Measurements from ENCODE around the gene MRAP2. TPM values are rescaled to one million over a fixed set of nuclear protein-coding genes. Genes with fewer than 3 reads are reported as not detected.
"Not testable (repeated sequence)": the region's sequence is repeated elsewhere in the genome, so short reads cannot be mapped to it uniquely, and the experiment has no call there.

The MRAP2 gene
- total RNA-seq, 1 donor from 2014 or later: 0.13 TPM

DNA sequence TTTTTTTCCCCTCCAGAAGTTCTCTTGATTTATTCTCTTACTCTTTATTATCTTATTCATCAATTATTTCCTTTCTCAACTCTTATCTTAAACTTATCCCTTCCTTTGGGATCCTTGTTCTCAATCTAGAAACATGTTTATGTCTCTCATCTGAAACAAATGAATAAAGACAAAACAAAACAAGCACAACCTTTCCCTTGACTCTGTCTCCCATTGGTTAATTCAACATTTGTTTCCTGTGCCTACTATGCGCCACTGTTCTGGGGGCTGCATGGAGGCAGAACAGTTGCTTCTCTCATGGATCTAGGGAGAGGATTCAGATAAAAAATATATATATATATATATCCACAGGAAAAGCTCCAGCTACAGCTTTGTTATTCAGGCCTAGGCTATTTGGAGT lies 5.2 kb upstream of the MRAP2 start:
- no peak for DNase-seq (ENCODE audit: low spot score)
- ATAC-seq: no peak

GRCh38 chr6:84032000-84032399 lies 1.6 kb upstream of the MRAP2 start:
- not testable (repeated sequence) for DNase-seq (ENCODE audit: low spot score); ATAC-seq

DNA sequence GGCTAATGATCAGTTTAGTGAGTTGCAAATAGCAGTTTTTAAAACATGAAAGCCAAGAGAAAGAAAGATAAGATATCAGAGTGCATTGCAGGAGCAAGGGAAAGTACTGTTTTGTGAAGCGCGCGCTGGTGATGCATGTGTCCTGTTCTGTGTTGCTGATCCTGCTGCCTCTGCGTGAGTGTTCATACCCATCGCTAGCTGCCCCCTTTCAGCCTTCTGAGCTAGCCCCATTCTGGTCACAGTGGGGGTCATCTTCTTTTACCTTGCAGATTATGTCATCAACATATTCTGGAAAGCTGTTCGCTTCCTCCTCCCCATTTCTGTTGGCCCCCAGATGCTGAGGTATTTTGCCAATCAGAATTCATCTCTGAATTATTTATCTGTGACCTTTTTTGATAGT lies 1.9 kb downstream of the MRAP2 start:
- no peak for ATAC-seq

DNA sequence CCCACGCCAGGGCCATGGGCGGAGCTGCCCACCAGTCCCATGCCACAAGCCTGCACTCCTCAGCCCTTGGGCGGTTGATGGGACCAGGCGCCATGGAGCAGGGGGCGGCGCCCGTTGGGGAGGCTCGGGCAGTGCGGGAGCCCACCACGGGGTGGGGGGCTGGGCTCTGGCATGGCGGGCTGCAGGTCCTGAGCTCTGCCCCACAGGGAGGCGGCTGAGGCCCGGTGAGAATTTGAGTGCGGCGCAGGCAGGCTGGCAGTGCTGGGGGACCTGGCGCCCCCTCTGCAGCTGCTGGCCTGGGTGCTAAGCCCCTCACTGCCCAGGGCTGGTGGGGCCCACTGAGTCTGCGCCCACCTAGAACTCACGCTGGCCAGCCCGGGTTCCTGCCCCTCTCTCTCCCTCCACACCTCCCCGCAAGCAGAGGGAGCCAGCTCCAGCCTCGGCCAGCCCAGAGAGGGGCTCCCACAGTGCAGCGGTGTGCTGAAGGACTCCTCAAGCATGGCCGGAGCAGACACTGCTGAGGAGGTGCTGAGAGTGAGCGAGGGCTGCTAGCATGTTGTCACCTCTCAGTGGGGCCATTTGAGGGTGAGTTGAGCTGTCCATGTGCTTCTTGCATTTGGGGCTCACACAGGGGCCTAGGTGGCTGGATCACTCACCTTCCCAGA lies 4.0 kb downstream of the MRAP2 start:
- DNase-seq (ENCODE audit: low spot score) (no peak), ATAC-seq (no peak)

More for the DNA sequence above, 1.9 kb downstream of the MRAP2 start:
- no peak for DNase-seq (ENCODE audit: low spot score)

- DNase-seq (ENCODE audit: low spot score) (no peak), ATAC-seq (no peak)
Observed at GRCh38 chr6:84042603-84043002, 9.0 kb downstream of the MRAP2 start.

DNA sequence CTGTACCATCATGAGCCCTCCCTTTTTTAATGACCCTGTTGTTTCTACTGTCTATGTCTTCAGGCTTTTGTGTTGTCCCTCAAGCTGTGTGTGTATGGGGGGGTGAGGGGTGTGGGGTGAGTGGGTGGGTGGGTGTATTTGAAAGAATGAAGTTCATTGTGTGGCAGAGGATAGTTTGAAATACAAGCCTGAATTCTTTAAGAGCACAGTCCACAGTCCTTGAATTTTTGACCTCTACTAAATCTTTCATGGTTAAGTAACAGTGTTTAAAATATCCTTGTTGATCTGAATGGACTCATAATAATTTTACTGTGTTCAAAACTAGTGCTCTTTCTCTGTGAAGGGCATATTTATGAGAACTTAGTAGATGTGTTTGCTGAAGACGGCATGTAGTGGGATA lies 10.0 kb downstream of the MRAP2 start:
- DNase-seq (ENCODE audit: low spot score) (no peak), ATAC-seq (no peak)

GRCh38 chr6:84046755-84047154 lies 13.2 kb downstream of the MRAP2 start:
- ATAC-seq: no peak

DNA sequence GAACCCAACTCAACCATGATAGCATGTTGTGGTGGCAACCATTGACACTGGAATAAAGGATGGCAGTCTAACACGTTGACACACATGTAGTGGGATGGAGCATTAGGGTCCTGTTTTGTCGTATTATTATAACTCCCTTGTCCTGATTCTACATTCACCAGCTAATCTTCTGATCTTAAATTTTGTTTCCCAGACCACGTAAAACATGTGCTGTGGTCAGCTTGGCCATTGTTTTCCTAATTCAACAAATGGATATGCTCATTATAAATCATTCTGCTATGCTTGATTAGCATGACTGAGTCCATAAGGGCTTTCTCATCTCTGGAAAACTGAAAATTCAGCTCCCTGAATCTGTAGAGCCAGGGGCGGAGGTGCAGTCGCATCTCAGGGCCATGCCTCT lies 15.0 kb downstream of the MRAP2 start:
- ATAC-seq (no peak), DNase-seq (ENCODE audit: low spot score) (no peak)

More at GRCh38 chr6:84046755-84047154, 13.2 kb downstream of the MRAP2 start:
- DNase-seq (ENCODE audit: low spot score): no peak

- DNase-seq (ENCODE audit: low spot score) (no peak), ATAC-seq (no peak)
Observed at GRCh38 chr6:84050408-84050807, 16.8 kb downstream of the MRAP2 start.

DNA sequence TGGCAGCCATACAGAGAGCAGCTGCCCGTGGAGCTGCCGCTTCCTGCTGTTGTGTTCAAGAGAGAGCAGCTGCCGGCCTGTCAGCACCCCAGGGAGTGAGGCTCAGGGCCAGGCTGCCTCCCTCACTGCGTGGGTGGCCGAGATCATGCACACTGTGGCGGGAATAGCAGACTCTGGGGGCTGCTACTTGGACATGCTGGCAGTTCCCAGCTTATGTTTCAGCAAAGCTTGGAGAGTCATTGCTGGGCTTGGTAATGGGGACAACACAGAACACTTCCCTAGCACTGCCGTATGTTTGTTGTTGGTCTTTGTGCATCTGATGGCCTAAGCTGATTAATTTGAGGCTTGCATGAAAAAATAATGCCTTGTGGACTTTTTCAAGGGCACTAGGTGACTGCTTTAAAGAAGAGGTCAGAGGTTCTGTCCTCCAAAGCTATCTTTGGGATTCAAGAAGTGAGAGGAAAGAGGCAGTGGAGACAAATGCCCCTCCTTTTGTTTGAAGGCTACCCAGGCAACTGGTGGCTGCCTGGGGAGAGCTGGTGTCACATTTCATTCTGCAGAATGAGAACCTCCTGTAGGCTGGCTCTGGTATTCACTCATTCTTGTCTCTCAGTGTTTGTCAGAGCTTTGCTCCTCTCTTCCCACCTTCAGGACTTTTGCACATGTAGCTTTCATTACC lies 18.8 kb downstream of the MRAP2 start:
- no peak for ATAC-seq
- no peak for DNase-seq (ENCODE audit: low spot score)

GRCh38 chr6:84052883-84053241 lies 19.3 kb downstream of the MRAP2 start:
- no peak for DNase-seq (ENCODE audit: low spot score)
- ATAC-seq: no peak

- ATAC-seq (no peak), DNase-seq (ENCODE audit: low spot score) (no peak)
Observed at GRCh38 chr6:84055647-84056046, 22.1 kb downstream of the MRAP2 start.

DNA sequence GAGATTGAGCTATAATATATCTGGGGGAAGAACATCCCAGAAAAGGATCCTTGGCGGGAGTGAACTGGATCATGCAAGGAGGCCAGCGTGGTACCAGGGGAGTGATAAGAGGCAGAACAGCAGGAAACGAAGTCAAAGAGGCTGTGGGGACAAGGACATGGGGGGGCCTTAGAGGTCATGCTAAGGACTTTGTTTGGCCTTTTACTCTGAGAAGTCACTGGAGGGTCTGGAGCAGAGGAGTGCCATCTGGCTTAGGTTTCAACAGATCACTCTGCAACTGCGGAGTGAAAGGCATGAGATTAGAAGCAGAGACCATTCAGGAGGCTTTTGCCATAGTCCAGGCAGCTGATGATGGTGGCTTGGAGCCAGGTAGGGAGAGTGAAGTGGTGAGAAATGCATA lies 24.3 kb downstream of the MRAP2 start:
- ATAC-seq (no peak), DNase-seq (ENCODE audit: low spot score) (no peak)

DNA sequence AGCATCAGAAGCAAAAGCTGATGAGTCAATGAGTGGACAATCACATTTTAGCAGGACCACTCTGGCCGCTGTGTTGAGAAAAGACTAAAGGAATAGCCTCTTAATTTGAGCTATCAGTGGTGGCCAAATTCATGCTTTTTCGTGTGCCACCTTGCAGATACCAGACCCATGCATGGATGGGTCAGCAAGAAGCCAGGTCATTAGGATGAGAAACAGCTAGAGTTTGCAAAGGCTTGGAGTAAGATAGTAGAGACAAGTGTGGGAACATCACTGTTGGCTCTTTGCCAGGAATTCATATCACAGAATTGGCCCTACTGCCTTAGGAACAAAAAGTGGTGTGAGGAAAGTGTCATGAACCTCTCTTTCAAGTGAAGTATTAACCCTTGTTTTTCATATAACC lies 25.5 kb downstream of the MRAP2 start:
- ATAC-seq (no peak), DNase-seq (ENCODE audit: low spot score) (no peak)

GRCh38 chr6:84061174-84061573 lies 27.6 kb downstream of the MRAP2 start:
- ATAC-seq (no peak), DNase-seq (ENCODE audit: low spot score) (no peak)

DNA sequence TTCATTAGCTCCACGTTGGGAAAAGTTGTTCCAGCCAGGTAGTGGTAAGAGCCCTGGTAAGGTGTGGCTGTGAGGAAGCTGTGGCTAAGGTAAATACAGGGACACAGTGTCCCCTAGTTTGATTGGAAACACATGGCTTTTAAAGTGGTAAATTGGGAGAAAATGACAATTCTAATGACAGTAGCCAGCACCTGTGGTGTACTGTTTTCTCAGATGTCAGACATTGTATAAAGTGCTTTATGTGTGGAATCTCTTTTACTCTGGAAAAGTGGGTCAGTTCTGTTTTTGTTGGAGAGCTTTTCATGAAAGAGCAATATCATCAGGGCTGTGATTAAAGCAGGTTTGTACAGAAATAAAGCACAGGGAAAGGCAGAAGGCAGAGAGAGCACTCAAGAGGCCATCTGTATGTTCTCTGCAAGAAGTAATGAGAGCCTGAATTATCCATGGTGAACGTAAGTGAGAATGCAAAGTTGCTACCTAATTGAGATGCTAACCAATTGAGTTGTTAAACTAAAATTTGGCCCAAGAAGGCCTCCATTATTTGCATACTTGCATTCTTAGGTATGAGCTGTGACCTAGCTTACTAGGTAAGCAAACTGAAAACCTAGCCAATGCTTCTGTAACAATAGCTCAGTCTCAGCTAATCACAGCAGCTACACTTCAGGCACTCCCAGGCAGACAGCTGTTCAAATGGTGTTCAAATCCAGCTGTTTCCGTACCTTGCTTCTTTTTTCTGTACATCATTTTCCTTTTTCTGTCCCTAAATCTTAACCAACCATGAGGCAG lies 28.2 kb downstream of the MRAP2 start:
- ATAC-seq: no peak

GRCh38 chr6:84062519-84063154 lies 29.1 kb downstream of the MRAP2 start:
- DNase-seq (ENCODE audit: low spot score) (no peak), ATAC-seq (no peak)

More for the DNA sequence above, 28.2 kb downstream of the MRAP2 start:
- DNase-seq (ENCODE audit: low spot score): no peak

DNA sequence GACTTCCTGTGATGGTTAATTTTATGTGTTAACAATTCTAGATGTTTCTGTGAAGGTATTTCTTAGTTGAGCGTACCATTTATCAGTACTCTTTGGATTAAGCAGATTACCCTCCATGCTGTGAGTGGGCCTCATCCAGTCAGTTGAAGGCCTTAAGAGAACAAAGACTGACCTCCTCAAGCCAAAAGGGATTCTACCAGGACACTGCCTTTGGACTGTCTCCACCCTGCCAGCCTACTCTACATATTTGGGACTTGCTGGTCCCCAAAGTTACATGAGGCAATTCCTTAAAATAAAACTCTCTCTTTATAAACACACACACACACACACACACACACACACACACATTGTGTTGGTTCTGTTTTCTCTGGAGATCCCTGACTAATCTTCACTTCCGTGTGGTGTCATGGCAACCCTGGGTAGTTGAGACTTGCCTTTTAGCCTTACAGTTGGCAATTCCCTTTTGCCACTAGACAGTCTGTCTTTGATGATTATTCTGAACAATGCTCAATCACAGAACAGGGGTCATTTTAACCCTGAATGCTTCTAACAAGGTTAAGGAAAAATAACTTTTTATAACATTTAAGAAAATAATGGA lies 32.2 kb downstream of the MRAP2 start:
- DNase-seq (ENCODE audit: low spot score) (no peak), ATAC-seq (no peak)

DNA sequence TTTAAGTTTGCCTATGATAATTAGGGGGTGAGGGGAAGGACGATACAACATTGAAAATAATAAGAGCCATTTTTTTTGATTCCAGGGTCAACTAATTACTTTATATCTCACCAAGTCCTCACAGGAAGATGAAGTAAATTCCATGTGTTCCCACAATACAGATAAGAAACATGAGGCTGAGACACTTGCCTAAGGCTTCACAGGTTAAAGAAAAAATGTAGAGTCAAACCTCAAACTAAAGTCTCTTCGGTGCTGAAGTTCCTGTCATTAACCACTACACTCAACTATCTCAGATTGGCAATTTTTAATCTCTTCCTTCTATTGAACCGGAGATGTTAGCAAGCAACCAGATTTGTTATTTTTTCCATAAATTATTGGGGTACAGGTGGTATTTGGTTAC lies 33.0 kb downstream of the MRAP2 start:
- ATAC-seq: no peak

DNA sequence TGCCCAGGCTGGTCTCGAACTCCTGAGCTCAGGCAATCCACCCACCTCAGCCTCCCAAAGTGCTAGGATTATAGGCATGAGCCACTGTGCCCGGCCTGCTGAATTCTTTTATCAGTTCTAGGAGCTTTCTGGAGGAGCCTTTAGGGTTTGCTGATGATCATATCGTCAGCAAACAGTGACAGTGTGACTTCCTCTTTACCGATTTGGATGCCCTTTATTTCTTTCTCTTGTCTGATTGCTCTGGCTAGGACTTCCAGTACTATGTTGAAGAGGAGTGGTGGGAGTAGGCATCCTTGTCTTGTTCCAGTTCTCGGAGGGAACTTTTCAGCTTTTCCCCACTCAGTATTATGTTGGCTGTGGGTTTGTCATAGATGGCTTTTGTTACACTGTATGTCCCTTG lies 35.3 kb downstream of the MRAP2 start:
- not testable (repeated sequence) for DNase-seq (ENCODE audit: low spot score); ATAC-seq

More for the DNA sequence above, 33.0 kb downstream of the MRAP2 start:
- no peak for DNase-seq (ENCODE audit: low spot score)

DNA sequence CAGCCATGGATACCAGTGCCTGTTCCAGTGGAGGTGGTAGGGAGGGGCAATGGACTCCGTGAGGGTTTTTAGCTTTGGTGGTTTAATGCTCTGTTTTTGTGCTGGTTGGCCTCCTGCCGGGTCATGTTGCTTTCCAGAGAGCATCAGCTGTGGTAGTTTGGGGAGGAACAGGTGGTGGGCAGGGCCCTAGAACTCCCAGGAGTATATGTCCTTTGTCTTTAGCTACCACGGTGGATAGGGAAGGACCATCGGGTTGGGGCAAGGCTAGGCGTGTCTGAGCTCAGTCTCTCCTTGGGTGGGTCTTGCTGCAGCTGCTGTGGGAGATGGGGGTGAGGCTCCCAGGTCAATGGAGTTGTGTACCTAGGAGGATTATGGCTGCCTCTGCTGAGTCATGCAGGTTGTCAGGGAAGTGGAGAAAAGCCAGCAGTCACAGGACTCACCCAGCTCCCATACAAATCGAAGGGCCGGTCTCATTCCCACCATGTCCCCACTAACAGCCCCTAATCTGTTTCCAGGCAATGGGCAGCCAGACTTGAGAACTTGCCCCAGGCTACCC lies 38.9 kb downstream of the MRAP2 start:
- no peak for DNase-seq (ENCODE audit: low spot score)
- ATAC-seq: no peak

Measured in left lobe of liver (tissue), 2 donors.